Fibroblast of pulmonary artery (primary cell): Measurements from ENCODE around the gene TMEM62.

Experiments used
- DNase-seq: peaks from one replicate; pipeline ENCODE4 v3.0.0-alpha.2; 2010; ENCODE audit warnings: low read depth
- H3K4me3 ChIP-seq: replicated peaks from 2 replicates; pipeline ENCODE4 v1.5.1; 2011; ENCODE audit warnings: low read depth, mild to moderate bottlenecking, control low read depth, low read length, moderate library complexity
- TF ChIP-seq, protein P1 (sequence below): IDR thresholded peaks from 2 replicates; pipeline ENCODE4 v1.5.1; 2011; ENCODE audit warnings: mild to moderate bottlenecking, control low read depth, low read length, inconsistent platforms; ENCODE audit errors: missing control alignments

The TMEM62 gene

GRCh38 chr15:43204016-43204901 is 70.9 kb downstream of the TMEM62 start:
- H3K4me3 ChIP-seq, result no peak overlapping the region
- TF ChIP-seq, protein P1, sequence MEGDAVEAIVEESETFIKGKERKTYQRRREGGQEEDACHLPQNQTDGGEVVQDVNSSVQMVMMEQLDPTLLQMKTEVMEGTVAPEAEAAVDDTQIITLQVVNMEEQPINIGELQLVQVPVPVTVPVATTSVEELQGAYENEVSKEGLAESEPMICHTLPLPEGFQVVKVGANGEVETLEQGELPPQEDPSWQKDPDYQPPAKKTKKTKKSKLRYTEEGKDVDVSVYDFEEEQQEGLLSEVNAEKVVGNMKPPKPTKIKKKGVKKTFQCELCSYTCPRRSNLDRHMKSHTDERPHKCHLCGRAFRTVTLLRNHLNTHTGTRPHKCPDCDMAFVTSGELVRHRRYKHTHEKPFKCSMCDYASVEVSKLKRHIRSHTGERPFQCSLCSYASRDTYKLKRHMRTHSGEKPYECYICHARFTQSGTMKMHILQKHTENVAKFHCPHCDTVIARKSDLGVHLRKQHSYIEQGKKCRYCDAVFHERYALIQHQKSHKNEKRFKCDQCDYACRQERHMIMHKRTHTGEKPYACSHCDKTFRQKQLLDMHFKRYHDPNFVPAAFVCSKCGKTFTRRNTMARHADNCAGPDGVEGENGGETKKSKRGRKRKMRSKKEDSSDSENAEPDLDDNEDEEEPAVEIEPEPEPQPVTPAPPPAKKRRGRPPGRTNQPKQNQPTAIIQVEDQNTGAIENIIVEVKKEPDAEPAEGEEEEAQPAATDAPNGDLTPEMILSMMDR, result peak; percentile 76
- peak; percentile 67 for DNase-seq

DNA sequence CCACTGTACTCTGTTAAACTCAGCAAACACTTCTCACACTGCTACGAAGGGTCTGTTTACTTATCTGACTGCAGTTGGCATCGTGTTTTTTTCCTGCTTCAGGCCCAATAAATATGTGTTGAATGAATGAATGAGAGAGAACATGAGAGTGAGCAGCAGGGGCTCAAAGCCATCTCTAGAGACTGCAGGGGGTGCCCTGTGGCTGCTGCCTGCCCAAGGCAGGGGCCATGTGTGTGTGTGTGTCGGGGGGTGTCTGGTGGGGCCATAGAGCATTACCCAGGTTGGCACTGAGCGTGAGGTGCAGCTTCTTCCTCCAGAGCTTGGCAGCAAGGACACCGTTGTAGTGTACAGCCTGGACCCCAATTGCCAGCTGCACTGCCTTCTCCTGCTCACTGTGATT is 72.7 kb downstream of the TMEM62 start:
- TF ChIP-seq, protein P1, result no peak
- no peak overlapping the region for H3K4me3 ChIP-seq
- no peak for DNase-seq

DNA sequence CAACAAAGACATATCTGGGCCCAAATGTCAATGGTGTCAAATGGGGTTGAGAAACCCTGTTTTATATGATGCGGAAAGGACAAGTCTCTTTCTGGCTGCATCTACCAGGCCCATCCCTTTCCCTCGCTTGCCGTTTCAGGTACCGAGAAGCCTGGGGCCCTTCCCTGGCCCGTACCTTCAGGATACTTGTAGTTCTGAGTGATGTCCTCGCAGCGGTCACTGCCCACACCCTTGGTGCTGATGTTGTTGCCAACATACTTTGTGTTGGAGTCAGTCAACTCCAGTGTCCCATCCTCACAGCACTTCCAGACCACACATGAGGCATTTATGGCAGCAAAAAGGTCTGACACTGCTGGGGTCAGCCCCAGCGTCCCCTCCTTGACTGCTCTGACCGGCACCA is 73.6 kb downstream of the TMEM62 start:
- no peak overlapping the region for H3K4me3 ChIP-seq
- TF ChIP-seq, protein P1, result no peak
- DNase-seq, result no peak

- no peak overlapping the region for H3K4me3 ChIP-seq
- TF ChIP-seq, protein P1, result no peak
- DNase-seq, result no peak
Measured at GRCh38 chr15:43208052-43209002, 74.9 kb downstream of the TMEM62 start.

DNA sequence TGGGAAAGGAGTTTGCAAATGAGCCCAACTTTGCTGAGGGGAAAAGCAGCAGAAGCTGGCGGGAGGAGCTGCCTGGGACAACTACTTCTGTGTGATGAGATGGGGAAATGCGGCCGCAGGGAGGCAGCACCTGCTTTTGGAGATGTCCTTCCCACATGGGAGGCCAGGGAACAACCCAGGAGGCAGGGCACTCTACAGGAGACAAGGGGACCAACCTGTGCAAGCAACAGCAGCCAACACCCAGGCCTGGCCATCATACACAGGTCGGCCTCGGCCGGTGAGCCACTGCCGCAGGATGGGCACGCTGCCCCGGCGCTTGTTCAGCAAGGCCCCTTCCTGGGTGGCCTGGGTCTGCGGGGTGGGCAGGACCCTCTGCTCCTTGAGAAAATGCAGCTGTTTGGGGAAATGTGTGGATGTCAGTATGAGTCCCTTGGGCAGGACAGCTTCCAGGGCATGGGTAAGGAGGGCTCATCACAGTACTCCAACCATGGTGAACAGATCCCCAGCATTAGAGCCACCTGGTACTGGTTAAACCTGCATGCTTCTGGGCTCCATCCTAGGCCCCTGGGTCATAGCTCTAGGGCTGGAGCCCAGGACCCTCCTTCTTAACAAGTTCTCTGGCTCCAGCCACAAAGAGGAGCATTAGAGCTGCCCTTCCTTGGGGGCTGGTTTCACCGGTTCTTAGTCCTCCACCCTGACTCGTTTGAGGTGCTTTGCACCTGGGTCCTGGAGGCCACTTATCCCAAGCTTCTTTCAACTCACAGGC is 75.9 kb downstream of the TMEM62 start:
- TF ChIP-seq, protein P1, result peak; percentile 4
- DNase-seq, result peak; percentile 18
- H3K4me3 ChIP-seq, result no peak overlapping the region

DNA sequence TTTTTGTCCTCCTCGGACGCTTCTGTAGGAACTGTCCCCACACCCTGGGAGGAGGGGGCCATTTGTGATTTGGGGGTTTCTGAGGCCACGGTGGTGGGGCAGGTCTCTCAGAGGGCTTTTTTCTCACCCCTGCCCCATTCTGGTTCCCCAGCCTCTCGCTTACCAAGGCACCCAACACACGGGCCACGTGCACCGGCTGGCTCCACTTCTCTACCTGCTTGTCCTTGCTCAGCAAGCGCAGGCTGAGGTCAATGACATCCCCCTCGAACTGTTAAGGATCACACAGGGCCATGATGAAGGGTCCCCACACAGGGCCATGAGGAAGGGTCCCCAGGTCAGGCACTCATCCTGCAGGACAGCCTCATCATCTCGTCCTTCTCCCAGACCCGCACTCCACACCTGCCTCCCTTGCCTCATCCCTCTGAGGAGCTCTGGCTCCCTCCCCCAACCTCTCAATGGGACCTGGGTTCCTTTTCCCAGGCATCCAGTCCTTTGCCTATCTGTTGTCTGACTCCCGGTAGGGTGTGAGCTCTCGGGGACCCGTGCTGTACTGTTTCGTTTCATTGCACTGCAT is 76.9 kb downstream of the TMEM62 start:
- DNase-seq, result no peak
- H3K4me3 ChIP-seq, result no peak overlapping the region
- TF ChIP-seq, protein P1, result no peak
